PC-3 (cell line): ENCODE data around the gene PPP1R14C. TPM values are rescaled to one million over a fixed set of nuclear protein-coding genes. Genes with fewer than 3 reads are reported as not detected.

Experiments
- ATAC-seq: fragments of 200-7000 bp; cut with Tn5 transposase; 2 replicates; pipeline ENCODE4 v1.9.1; 2020; ENCODE audit warnings: mild to moderate bottlenecking, moderate library complexity
- BruUV-seq: library from RNA; stranded (reverse); fragments of 400-500 nt; replicated peaks from 2 replicates; lab custom pipeline; 2021; lab: Mats Ljungman, UMichigan
- CTCF ChIA-PET: fragments of 300-600 bp; sonication (Branson Sonifier 250); formaldehyde crosslinking; loops from one replicate; lab custom pipeline; 2022; ENCODE audit warnings: antibody characterized with exemption; lab: Charles Lee
- POLR2A ChIA-PET: fragments of 300-600 bp; sonication (Branson Sonifier 250); formaldehyde crosslinking; loops from one replicate; lab custom pipeline; 2022; ENCODE audit warnings: antibody characterized with exemption; ENCODE audit not compliant: unreplicated experiment; lab: Charles Lee
- DNase-seq: peaks from one replicate; pipeline ENCODE4 v3.0.0-alpha.2; 2015
- H2AFZ ChIP-seq: fragments of 300-600 bp; sonication (generic); 2 replicates; pipeline ENCODE4 v1.6.0; 2016; ENCODE audit warnings: antibody characterized with exemption, low read length
- H3F3A ChIP-seq: fragments of 300-600 bp; sonication (generic); one replicate; pipeline ENCODE4 v1.6.0; 2017; ENCODE audit warnings: antibody characterized with exemption, low read length, control low read depth, mild to moderate bottlenecking; ENCODE audit not compliant: unreplicated experiment
- H3K27ac ChIP-seq: fragments of 300-600 bp; sonication (generic); 2 replicates; pipeline ENCODE4 v1.5.1; 2016; ENCODE audit warnings: mild to moderate bottlenecking, low read length
- H3K27me3 ChIP-seq: fragments of 300-600 bp; sonication (generic); 2 replicates; pipeline ENCODE4 v1.6.1; 2016; ENCODE audit warnings: low read length, mixed read lengths
- H3K36me3 ChIP-seq: fragments of 300-600 bp; sonication (generic); 2 replicates; pipeline ENCODE4 v1.6.1; 2016; ENCODE audit warnings: low read depth, mixed run types, low read length, mixed read lengths
- H3K4me1 ChIP-seq: fragments of 300-600 bp; sonication (generic); 2 replicates; pipeline ENCODE4 v1.5.1; 2016; ENCODE audit warnings: low read length; ENCODE audit not compliant: insufficient read depth
- H3K4me2 ChIP-seq: fragments of 300-600 bp; sonication (generic); 2 replicates; pipeline ENCODE4 v1.6.0; 2016; ENCODE audit warnings: low read length
- H3K4me3 ChIP-seq: fragments of 300-600 bp; sonication (generic); 2 replicates; pipeline ENCODE4 v1.5.1; 2016; ENCODE audit warnings: mild to moderate bottlenecking, low read length, mixed read lengths
- H3K79me2 ChIP-seq: fragments of 300-600 bp; sonication (generic); 2 replicates; pipeline ENCODE4 v1.6.1; 2017; ENCODE audit warnings: low read length, mixed read lengths
- H3K9ac ChIP-seq: fragments of 300-600 bp; sonication (generic); 2 replicates; pipeline ENCODE4 v1.6.0; 2016; ENCODE audit warnings: mild to moderate bottlenecking, low read length
- H3K9me2 ChIP-seq: fragments of 300-600 bp; sonication (generic); replicated peaks from 2 replicates; pipeline ENCODE4 v1.6.1; 2016; ENCODE audit warnings: mixed run types, low read length, mixed read lengths
- H3K9me3 ChIP-seq: fragments of 300-600 bp; sonication (generic); 2 replicates; pipeline ENCODE4 v1.6.1; 2016; ENCODE audit warnings: low read length, mixed read lengths
- H4K20me1 ChIP-seq: fragments of 300-600 bp; sonication (generic); 2 replicates; pipeline ENCODE4 v1.6.1; 2016; ENCODE audit warnings: low read length, mixed read lengths
- EZH2 ChIP-seq: fragments of 300-600 bp; sonication (generic); IDR thresholded peaks from one replicate; pipeline ENCODE4 v1.6.1; 2017; ENCODE audit warnings: antibody characterized with exemption, mild to moderate bottlenecking, low read length; ENCODE audit not compliant: unreplicated experiment
- EZH2phosphoT487 ChIP-seq: fragments of 300-600 bp; sonication (generic); IDR thresholded peaks from 2 replicates; pipeline ENCODE4 v1.6.1; 2018; ENCODE audit warnings: mild to moderate bottlenecking, antibody characterized with exemption, low read length, borderline replicate concordance
- intact Hi-C: fragments of 100-400 bp; cut with micrococcal nuclease; formaldehyde crosslinking; loops from 2 replicates; pipeline ENCODE4 v1.9.0; 2023
- total RNA-seq: library from RNA; depleted of rRNA; stranded (reverse); fragments of >200 nt; gene quantifications from 2 replicates; pipeline ENCODE4 v1.2.3, GENCODE V29; 2014
- TF ChIP-seq, protein P1 (sequence below): fragments of 300-600 bp; sonication (generic); conservative IDR thresholded peaks from 2 replicates; pipeline ENCODE4 v1.5.1; 2017; ENCODE audit warnings: antibody characterized with exemption, low read depth, mild to moderate bottlenecking, low read length

PPP1R14C gene
- total RNA-seq, 1 experiment from 2014 or later: 1.1 TPM

DNA sequence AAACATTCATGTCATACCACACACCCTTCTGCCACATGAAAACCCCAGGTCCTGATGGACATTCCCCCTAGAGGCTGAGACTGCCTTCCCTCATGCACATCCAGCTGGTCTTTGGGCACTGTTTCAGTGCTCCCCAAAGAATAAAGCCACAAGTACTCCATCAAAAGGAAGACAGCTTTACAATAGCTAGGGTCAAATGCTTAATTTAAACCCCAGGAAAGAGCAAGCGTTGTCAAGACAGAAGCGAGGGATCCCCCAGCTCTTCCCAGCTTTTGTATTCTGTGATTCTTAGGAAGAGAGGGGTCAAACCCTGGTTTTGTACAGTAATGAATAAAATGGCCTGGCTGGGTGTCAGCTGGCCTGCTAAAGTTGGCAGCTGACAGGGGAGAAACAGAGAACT lies 143.6 kb downstream of the PPP1R14C start:
- Histone ChIP-seq H3K27me3 (peaks cover 27% of the 10 kb centered on the region), H3F3A (no peaks in the 10 kb centered on the region), H4K20me1 (no peaks in the 10 kb centered on the region), H3K36me3 (no peaks in the 10 kb centered on the region), H3K4me2 (no peak overlapping the region), H2AFZ (no peak overlapping the region), H3K9ac (no peak overlapping the region), H3K9me3 (no peaks in the 10 kb centered on the region), H3K79me2 (no peaks in the 10 kb centered on the region), H3K27ac (no peak overlapping the region), H3K9me2 (no peaks in the 10 kb centered on the region), H3K4me1 (no peaks in the 10 kb centered on the region), H3K4me3 (no peak overlapping the region)
- no peak for ATAC-seq
- TF ChIP-seq EZH2 (no peak), EZH2phosphoT487 (no peak)
- TF ChIP-seq, protein P1, sequence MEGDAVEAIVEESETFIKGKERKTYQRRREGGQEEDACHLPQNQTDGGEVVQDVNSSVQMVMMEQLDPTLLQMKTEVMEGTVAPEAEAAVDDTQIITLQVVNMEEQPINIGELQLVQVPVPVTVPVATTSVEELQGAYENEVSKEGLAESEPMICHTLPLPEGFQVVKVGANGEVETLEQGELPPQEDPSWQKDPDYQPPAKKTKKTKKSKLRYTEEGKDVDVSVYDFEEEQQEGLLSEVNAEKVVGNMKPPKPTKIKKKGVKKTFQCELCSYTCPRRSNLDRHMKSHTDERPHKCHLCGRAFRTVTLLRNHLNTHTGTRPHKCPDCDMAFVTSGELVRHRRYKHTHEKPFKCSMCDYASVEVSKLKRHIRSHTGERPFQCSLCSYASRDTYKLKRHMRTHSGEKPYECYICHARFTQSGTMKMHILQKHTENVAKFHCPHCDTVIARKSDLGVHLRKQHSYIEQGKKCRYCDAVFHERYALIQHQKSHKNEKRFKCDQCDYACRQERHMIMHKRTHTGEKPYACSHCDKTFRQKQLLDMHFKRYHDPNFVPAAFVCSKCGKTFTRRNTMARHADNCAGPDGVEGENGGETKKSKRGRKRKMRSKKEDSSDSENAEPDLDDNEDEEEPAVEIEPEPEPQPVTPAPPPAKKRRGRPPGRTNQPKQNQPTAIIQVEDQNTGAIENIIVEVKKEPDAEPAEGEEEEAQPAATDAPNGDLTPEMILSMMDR: no peak
- intact Hi-C loops: no loop called here
- CTCF ChIA-PET: no interaction called here
- POLR2A ChIA-PET: no interaction called here
- no peak for DNase-seq
- BruUV-seq: no TSS peak

DNA sequence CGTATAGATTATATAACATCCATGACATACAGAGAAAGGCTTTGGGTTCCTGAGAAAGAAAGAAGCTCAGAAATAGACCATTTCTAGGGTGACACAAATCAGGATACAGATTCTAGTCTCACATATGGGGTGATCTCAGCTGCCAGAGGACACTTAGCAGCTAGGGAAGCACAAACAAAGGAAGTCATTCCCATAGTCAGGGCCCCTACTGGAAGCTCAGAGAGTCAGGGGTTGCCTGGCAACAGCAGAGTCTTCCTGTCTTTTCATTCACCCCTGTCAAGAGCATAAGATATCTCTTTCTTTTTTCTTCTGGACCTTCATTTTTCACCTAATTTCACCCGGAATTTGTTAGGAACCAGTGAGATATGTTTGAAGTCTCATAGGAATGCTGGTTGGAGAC lies 144.1 kb downstream of the PPP1R14C start:
- BruUV-seq: no TSS peak
- H3K4me3 ChIP-seq: no peak overlapping the region
- H3K9ac ChIP-seq: no peak overlapping the region
- ATAC-seq (no peak), DNase-seq (no peak)
- H2AFZ ChIP-seq: no peak overlapping the region
- peaks cover 27% of the 10 kb centered on the region for H3K27me3 ChIP-seq
- H4K20me1 ChIP-seq: no peaks in the 10 kb centered on the region
- no peaks in the 10 kb centered on the region for H3K4me1 ChIP-seq
- no peaks in the 10 kb centered on the region for H3K9me2 ChIP-seq
- H3F3A ChIP-seq: no peaks in the 10 kb centered on the region
- TF ChIP-seq EZH2 (no peak), EZH2phosphoT487 (no peak)
- TF ChIP-seq, protein P1: no peak
- POLR2A ChIA-PET: no interaction called here
- intact Hi-C loops: no loop called here
- no peak overlapping the region for H3K27ac ChIP-seq
- no peaks in the 10 kb centered on the region for H3K9me3 ChIP-seq
- no peak overlapping the region for H3K4me2 ChIP-seq
- CTCF ChIA-PET: no interaction called here
- no peaks in the 10 kb centered on the region for H3K36me3 ChIP-seq
- H3K79me2 ChIP-seq: no peaks in the 10 kb centered on the region

DNA sequence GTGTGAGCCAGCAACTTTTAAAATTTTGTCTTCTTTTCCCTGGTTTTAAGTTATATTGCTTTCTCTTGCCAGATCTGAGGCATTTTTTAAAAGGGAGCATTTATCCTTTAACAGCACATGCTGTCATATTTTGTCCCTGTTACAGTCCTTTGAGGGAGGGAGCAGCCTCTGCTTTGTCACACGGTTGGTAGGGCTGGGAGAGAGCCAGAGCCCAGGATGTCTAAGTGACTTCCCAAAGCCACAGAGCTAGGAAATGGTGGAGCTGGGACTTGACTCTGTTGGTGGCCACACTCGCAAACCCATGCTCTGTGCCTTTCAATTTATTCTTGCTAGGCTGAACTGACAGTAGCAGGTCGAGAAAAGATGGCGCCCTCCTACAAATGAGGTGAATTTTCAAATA lies 145.6 kb downstream of the PPP1R14C start:
- no peak overlapping the region for H3K4me3 ChIP-seq
- no peaks in the 10 kb centered on the region for H3K79me2 ChIP-seq
- H3K4me1 ChIP-seq: peaks cover 5% of the 10 kb centered on the region
- H3F3A ChIP-seq: no peaks in the 10 kb centered on the region
- no peak overlapping the region for H3K27ac ChIP-seq
- ChIA-PET CTCF (no interaction called here), POLR2A (no interaction called here)
- no peaks in the 10 kb centered on the region for H3K9me3 ChIP-seq
- no peaks in the 10 kb centered on the region for H4K20me1 ChIP-seq
- DNase-seq (no peak), ATAC-seq (no peak)
- no peak overlapping the region for H3K4me2 ChIP-seq
- intact Hi-C loops: no loop called here
- no TSS peak for BruUV-seq
- no peak overlapping the region for H3K9ac ChIP-seq
- H3K9me2 ChIP-seq: no peaks in the 10 kb centered on the region
- H2AFZ ChIP-seq: no peak overlapping the region
- no peaks in the 10 kb centered on the region for H3K36me3 ChIP-seq
- peaks cover 27% of the 10 kb centered on the region for H3K27me3 ChIP-seq
- TF ChIP-seq EZH2: no peak
- TF ChIP-seq, protein P1: no peak
- TF ChIP-seq EZH2phosphoT487: no peak
